GM12801 (cell line): ENCODE results near the gene BAK1.

ENCODE experiments used
- TF ChIP-seq, protein P1 (sequence below): IDR thresholded peaks from one replicate; pipeline ENCODE4 v1.5.1; 2011; ENCODE audit warnings: control low read depth; ENCODE audit not compliant: insufficient read length; ENCODE audit errors: extremely low read depth

The BAK1 gene

DNA sequence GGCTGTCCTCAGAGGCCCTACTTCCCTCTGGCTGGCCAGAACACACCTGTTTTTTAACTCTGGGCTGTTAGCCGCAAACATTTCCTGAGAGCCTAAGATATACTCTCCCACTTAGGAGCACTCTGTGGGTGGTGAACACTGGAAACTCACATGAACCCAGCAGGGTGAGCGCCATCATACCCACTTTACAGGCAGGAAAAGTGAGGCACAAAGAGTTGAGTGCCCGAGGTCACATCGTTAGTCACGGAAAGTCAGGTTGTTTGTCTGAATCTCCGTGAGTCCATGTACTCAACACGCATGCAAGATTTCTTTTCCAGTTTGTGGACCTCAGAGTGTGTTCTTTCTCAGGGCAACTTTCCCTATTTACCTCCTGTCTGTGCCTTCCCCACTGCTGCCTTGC, 1.9 kb downstream of the BAK1 start:
- TF ChIP-seq, protein P1, sequence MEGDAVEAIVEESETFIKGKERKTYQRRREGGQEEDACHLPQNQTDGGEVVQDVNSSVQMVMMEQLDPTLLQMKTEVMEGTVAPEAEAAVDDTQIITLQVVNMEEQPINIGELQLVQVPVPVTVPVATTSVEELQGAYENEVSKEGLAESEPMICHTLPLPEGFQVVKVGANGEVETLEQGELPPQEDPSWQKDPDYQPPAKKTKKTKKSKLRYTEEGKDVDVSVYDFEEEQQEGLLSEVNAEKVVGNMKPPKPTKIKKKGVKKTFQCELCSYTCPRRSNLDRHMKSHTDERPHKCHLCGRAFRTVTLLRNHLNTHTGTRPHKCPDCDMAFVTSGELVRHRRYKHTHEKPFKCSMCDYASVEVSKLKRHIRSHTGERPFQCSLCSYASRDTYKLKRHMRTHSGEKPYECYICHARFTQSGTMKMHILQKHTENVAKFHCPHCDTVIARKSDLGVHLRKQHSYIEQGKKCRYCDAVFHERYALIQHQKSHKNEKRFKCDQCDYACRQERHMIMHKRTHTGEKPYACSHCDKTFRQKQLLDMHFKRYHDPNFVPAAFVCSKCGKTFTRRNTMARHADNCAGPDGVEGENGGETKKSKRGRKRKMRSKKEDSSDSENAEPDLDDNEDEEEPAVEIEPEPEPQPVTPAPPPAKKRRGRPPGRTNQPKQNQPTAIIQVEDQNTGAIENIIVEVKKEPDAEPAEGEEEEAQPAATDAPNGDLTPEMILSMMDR, result no peak

DNA sequence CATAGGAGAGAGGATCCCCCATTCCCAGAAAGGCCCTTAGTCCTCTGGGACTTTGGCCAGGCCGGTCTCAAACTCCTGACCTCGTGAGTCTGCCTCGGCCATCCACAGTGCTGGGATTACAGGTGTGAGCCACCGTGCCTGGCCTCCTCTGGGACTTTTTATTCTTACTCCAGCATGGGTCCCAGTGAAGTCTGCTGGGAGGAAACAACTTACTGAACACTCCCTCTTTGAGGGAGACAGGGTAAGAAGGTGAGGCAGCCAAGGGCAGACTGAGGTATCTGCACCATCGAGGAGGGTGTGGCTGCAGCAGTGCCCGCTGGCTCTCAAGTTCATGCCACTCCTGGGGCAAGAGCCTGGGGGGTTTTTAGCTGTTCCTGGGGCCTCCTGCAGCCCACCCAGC, 2.4 kb downstream of the BAK1 start:
- TF ChIP-seq, protein P1, result no peak

DNA sequence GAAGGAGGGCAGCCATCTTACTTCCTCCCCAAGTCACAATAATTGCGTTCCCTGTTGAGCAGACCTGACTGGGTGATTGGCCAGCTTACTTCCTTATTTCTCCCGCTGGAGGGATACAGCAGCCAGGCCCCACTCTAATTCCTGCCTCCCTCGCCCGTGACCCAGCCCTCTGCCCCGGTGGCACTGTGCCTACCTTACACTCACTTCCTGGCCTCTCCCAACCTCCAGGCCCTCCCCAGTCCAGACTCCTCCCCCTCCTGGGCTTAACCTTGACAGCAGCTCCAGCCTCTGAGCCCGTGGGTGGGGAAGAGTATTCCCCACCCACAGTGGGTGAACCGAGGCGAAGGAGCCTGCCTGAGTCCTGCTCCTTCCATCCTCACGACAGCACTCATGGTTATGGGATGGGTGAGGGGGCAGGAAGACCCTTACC, 3.0 kb downstream of the BAK1 start:
- TF ChIP-seq, protein P1, result no peak

DNA sequence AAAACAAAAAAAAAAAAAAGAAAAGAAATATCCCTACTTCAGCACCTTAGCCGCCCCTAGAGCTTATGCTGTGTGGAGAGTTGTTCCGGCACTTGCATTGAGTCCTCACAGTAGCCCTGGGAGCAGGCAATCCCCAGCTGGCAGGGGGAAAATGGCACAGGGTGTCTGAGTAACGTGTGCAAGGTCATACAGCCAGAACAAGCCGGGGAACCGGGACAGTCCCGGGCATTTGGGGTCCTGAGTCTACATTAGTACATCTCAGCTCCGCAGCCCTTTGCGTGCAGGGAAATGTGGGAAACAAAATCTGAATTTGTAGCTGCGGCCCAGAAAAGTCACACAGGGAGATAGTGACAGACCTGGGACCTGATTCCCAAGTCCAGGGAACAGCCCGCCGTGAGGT, 3.4 kb downstream of the BAK1 start:
- TF ChIP-seq, protein P1, result no peak

DNA sequence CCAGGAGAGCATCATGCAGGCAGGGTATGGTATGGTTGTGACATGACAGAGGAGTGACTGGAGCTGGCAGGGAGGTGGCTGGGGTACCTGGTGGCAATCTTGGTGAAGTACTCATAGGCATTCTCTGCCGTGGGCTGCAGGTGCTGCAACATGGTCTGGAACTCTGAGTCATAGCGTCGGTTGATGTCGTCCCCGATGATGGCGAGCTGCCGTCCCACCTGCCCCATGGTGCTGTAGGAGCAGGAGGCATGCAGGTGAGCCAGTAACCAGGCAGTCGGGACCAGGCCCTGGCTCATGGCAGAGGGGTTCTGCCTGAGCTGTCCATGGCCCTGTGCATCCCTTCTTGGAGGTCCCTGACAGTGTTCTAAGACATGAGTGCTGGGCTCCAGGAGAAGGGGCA, 4.9 kb downstream of the BAK1 start:
- TF ChIP-seq, protein P1, result no peak

DNA sequence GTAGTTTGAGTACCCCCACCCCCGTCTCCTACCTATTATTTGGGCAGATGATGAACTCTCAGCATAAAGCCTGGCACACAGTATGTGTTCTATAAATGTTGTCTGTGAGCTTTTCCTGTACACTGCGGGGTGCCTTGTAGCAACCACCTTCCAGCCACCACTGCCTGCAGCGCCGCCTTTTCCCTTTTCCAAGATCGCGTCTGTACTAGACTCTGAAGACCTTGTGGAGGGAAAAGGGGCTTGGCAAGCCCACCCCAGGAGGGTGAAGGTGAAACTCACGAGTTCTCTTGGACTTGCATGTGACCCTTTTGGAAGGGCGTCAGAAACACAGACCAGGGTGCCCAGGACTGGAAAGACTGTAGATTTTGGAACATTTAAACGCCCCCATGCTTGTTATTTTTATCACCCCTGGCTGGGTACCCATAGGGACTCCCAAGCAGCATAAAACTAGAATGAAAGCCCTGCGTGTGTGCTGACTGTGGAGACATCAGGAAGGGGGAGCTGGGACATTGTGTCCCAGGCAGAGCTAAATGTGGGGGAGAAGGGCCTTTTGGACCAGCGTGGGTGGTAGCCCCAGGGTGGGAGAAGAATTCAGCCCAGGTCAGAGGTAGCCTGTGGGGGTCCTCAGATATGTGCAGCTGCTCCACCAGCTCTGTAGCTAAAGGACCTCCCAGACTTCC, 8.3 kb downstream of the BAK1 start:
- TF ChIP-seq, protein P1, result no peak

DNA sequence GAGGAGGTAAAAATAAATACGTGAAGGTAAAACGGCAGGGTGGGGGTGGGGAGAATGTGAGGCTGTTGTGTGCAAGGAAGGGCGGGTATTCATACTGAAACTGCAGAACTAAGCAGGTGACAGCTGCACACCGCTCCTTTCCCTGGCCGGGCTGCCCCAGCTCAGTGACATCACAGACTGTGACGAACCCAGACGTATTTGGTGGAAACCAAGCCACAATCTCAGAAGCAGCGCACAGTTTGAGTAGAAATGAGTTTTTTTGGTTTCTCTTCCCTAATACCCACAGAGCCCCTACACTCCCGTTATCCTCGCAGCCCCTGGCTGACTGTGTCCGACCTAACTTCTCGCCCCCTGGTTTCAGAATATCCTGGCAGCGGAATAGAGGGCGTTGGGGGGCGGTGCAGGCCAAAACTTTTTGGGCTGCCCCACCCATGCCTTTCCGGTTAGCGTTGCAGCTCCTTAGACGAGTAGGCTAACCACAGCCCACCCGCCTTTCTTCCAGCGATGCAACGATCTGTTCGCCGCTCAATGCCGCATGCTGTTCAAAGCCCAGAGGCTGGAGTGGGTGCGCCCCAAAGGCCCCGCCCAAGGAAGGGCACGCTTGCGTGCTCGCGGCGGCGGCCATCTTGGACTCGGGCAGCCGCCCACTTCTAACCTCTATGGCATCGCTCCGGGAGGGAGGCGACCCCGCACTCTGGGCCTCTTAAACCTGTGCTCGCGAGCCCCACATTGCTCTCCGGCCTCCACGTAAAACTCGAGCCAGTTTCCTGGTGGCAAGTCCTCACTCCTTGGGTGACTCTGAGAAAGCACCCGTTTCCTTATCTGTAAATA, 9.1 kb downstream of the BAK1 start:
- TF ChIP-seq, protein P1, result no peak
